HEK293T (cell line): ENCODE results near the gene GAGE12J.
"Not testable (repeated sequence)": the region's sequence is repeated elsewhere in the genome, so short reads cannot be mapped to it uniquely, and the experiment has no call there.

Source experiments
- CTCF ChIA-PET: fragments of 350-600 bp; formaldehyde crosslinking; extraction: SDS; loops from one replicate; lab custom pipeline; 2021; ENCODE audit warnings: antibody characterized with exemption, inconsistent platforms; lab: Yijun Ruan, JAX
- POLR2A ChIA-PET: fragments of 350-600 bp; formaldehyde crosslinking; extraction: SDS; loops from one replicate; lab custom pipeline; 2020; ENCODE audit warnings: antibody characterized with exemption, inconsistent platforms; lab: Yijun Ruan, JAX
- DNase-seq: peaks from one replicate; pipeline ENCODE4 v3.0.0; 2012; ENCODE audit warnings: mixed read lengths; ENCODE audit errors: extremely low spot score
- ARNT ChIP-seq: fragments of 450-650 bp; IDR thresholded peaks from 2 replicates; pipeline ENCODE4 v1.6.1; 2017; ENCODE audit warnings: mild to moderate bottlenecking
- BHLHE40 ChIP-seq: fragments of 450-650 bp; IDR thresholded peaks from 2 replicates; pipeline ENCODE4 v1.6.1; 2016; ENCODE audit warnings: mild to moderate bottlenecking, moderate library complexity, borderline replicate concordance
- CTBP1 ChIP-seq: fragments of 450-650 bp; IDR thresholded peaks from 2 replicates; pipeline ENCODE4 v1.6.1; 2016; ENCODE audit warnings: borderline replicate concordance
- ELF4 ChIP-seq: fragments of 450-650 bp; IDR thresholded peaks from 2 replicates; pipeline ENCODE4 v1.6.1; 2017; ENCODE audit warnings: antibody characterized with exemption
- FOXA1 ChIP-seq: fragments of 450-650 bp; IDR thresholded peaks from 2 replicates; pipeline ENCODE4 v1.6.1; 2016; ENCODE audit warnings: mild to moderate bottlenecking
- FOXK2 ChIP-seq: fragments of 450-650 bp; IDR thresholded peaks from 2 replicates; pipeline ENCODE4 v1.6.1; 2016; ENCODE audit warnings: mild to moderate bottlenecking
- FOXM1 ChIP-seq: fragments of 450-650 bp; IDR thresholded peaks from 2 replicates; pipeline ENCODE4 v1.6.1; 2017; ENCODE audit warnings: mild to moderate bottlenecking, borderline replicate concordance
- HDGF ChIP-seq: fragments of 450-650 bp; IDR thresholded peaks from 2 replicates; pipeline ENCODE4 v1.6.1; 2017; ENCODE audit warnings: antibody characterized with exemption, borderline replicate concordance
- L3MBTL2 ChIP-seq: fragments of 450-650 bp; conservative IDR thresholded peaks from 2 replicates; pipeline ENCODE4 v1.6.1; 2016; ENCODE audit warnings: mild to moderate bottlenecking
- LEF1 ChIP-seq: fragments of 450-650 bp; IDR thresholded peaks from 2 replicates; pipeline ENCODE4 v1.6.1; 2017; ENCODE audit warnings: mild to moderate bottlenecking, borderline replicate concordance
- NFRKB ChIP-seq: fragments of 450-650 bp; IDR thresholded peaks from 2 replicates; pipeline ENCODE4 v1.6.1; 2016; ENCODE audit warnings: mild to moderate bottlenecking, moderate library complexity
- PKNOX1 ChIP-seq: fragments of 450-650 bp; IDR thresholded peaks from 2 replicates; pipeline ENCODE4 v1.6.1; 2016
- SP1 ChIP-seq: fragments of 450-650 bp; IDR thresholded peaks from 2 replicates; pipeline ENCODE4 v1.6.1; 2017
- SUZ12 ChIP-seq: fragments of 450-650 bp; IDR thresholded peaks from 2 replicates; pipeline ENCODE4 v1.6.1; 2016; ENCODE audit warnings: mild to moderate bottlenecking
- TARDBP ChIP-seq: fragments of 450-650 bp; IDR thresholded peaks from 2 replicates; pipeline ENCODE4 v1.6.1; 2016
- ZNF384 ChIP-seq: fragments of 450-650 bp; IDR thresholded peaks from 2 replicates; pipeline ENCODE4 v1.6.1; 2016

The GAGE12J gene

GRCh38 chrX:49303346-49303745, 18.5 kb upstream of the GAGE12J start, which contains the start of gene GAGE10:
Gene GAGE10, plus strand, starts transcription at chrX:49303646. Its CDS starts 1,214 bp downstream, at chrX:49304860.
- ChIA-PET CTCF (no interaction called here), POLR2A (no interaction called here)
- TF ChIP-seq HDGF, result no peak
- TF ChIP-seq BHLHE40, result no peak
- TF ChIP-seq SUZ12, result no peak
- TF ChIP-seq ARNT, result no peak
- TF ChIP-seq ELF4, result no peak
- no peak for DNase-seq

DNA sequence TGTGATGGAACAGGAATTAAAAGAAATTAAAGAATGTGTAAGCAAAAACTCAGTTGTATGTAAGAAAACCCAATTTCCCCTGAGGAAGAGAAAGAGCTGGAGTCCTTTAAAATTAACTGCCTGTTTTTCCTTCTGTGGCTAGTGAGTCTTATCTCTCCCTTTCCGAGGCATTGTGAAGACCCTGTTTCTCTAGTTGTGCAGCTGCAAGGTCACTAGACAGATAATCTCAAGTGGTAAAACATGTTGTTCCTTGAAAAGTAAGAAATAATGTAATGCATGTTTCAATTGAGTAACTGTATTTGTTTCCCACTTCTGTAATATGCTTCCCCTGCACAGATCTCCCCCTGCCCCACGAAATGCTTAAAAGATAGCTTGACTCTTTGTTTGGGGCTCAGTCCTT, 14.1 kb upstream of the GAGE12J start:
- POLR2A ChIA-PET, DNase-seq, CTCF ChIA-PET: not testable (repeated sequence)

- ChIA-PET POLR2A (no interaction called here), CTCF (no interaction called here)
- TF ChIP-seq FOXK2 (no peak), TARDBP (no peak), NFRKB (no peak), LEF1 (no peak), ELF4 (no peak), FOXA1 (no peak), BHLHE40 (no peak), L3MBTL2 (no peak), ZNF384 (no peak), ARNT (no peak), PKNOX1 (no peak)
- no peak for DNase-seq
Observed at GRCh38 chrX:49308604-49309269, 13.1 kb upstream of the GAGE12J start.

- ChIA-PET CTCF (no interaction called here), POLR2A (no interaction called here)
- no peak for DNase-seq
- no peak for TF ChIP-seq ZNF384
Observed at GRCh38 chrX:49309401-49309981, 12.3 kb upstream of the GAGE12J start.

GRCh38 chrX:49310371-49310770, 11.5 kb upstream of the GAGE12J start:
- TF ChIP-seq ELF4, result no peak
- no peak for TF ChIP-seq ARNT
- no peak for TF ChIP-seq L3MBTL2
- TF ChIP-seq SUZ12, result no peak
- TF ChIP-seq ZNF384, result no peak
- no peak for TF ChIP-seq TARDBP
- no peak for TF ChIP-seq CTBP1
- no peak for TF ChIP-seq PKNOX1
- no peak for TF ChIP-seq FOXM1
- no peak for TF ChIP-seq LEF1
- TF ChIP-seq FOXA1, result no peak
- no peak for TF ChIP-seq BHLHE40
- no peak for TF ChIP-seq SP1
- TF ChIP-seq HDGF, result no peak
- no peak for TF ChIP-seq FOXK2
- no peak for TF ChIP-seq NFRKB
- ChIA-PET CTCF (no interaction called here), POLR2A (no interaction called here)
- DNase-seq, result no peak

GRCh38 chrX:49312176-49312575, 9.7 kb upstream of the GAGE12J start:
- POLR2A ChIA-PET, result no interaction called here
- no peak for DNase-seq
- TF ChIP-seq LEF1 (no peak), ARNT (no peak), L3MBTL2 (no peak), FOXK2 (no peak)
- CTCF ChIA-PET, result no interaction called here

DNA sequence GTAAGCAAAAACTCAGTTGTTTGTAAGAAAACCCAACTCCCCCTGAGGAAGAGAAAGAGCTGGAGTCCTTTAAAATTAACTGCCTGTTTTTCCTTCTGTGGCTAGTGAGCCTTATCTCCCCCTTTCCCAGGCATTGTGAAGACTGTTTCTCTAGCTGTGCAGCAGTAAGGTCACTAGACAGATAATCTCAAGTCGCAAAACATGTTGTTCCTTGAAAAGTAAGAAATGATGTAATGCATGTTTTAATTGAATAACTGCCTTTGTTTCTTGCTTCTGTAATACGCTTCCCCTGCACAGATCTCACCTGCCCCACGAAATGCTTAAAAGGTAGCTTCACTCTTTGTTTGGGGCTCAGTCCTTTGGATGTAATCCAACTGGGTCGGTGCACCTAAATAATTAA, 5.8 kb upstream of the GAGE12J start:
- CTCF ChIA-PET, result no interaction called here
- TF ChIP-seq TARDBP (no peak), SUZ12 (no peak), FOXM1 (no peak), ZNF384 (no peak), ARNT (no peak), L3MBTL2 (no peak), FOXA1 (no peak), PKNOX1 (no peak), BHLHE40 (no peak), ELF4 (no peak), LEF1 (no peak), NFRKB (no peak), HDGF (no peak), FOXK2 (no peak)
- POLR2A ChIA-PET, result no interaction called here
- DNase-seq, result no peak

- POLR2A ChIA-PET, CTCF ChIA-PET, DNase-seq: not testable (repeated sequence)
Observed at GRCh38 chrX:49322266-49322665, 429 bp downstream of the GAGE12J start.

DNA sequence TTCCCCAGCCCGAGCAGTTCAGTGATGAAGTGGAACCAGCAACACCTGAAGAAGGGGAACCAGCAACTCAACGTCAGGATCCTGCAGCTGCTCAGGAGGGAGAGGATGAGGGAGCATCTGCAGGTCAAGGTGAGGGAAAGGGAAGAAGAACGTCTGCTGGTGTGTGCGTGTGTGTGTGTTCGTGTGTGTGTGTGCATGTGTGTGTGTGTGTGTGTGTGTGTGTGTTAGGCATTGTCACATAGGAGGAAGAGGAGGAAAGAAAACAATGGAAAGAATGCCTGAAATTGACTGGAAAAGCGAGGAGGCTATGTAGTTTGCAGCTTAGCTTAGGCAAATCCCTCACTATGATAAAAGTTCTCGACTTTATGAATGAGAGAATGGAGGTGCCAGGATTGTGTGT, 1.9 kb downstream of the GAGE12J start:
- CTCF ChIA-PET, POLR2A ChIA-PET, DNase-seq: not testable (repeated sequence)

GRCh38 chrX:49330421-49330820, 8.6 kb downstream of the GAGE12J start:
- CTCF ChIA-PET, DNase-seq, POLR2A ChIA-PET: not testable (repeated sequence)

- CTCF ChIA-PET, POLR2A ChIA-PET, DNase-seq: not testable (repeated sequence)
Observed at GRCh38 chrX:49331282-49331681, 9.4 kb downstream of the GAGE12J start, which contains the start of gene GAGE13. Gene GAGE13, plus strand, starts transcription at chrX:49331582. Its CDS starts 1,156 bp downstream, at chrX:49332738.
